G401 (cell line): ENCODE measurements around the gene SSR1. TPM values are rescaled to one million over a fixed set of nuclear protein-coding genes. Genes with fewer than 3 reads are reported as not detected.

ENCODE experiments used
- DNase-seq: peaks from one replicate; pipeline ENCODE4 v3.0.0-alpha.2; 2015; ENCODE audit warnings: low spot score
- in situ Hi-C: cut with HindIII; loops from 2 replicates; pipeline ENCODE4 v1.10.0; 2016; ENCODE audit warnings: low sequenced_read_pairs, mixed read lengths
- total RNA-seq: library from RNA; depleted of rRNA; stranded (reverse); fragments of >200 nt; shearing (Covaris generic); gene quantifications from 2 replicates; pipeline ENCODE4 v1.2.3, GENCODE V29; 2014

SSR1 gene
- total RNA-seq, 1 experiment from 2014 or later: 173 TPM

DNA sequence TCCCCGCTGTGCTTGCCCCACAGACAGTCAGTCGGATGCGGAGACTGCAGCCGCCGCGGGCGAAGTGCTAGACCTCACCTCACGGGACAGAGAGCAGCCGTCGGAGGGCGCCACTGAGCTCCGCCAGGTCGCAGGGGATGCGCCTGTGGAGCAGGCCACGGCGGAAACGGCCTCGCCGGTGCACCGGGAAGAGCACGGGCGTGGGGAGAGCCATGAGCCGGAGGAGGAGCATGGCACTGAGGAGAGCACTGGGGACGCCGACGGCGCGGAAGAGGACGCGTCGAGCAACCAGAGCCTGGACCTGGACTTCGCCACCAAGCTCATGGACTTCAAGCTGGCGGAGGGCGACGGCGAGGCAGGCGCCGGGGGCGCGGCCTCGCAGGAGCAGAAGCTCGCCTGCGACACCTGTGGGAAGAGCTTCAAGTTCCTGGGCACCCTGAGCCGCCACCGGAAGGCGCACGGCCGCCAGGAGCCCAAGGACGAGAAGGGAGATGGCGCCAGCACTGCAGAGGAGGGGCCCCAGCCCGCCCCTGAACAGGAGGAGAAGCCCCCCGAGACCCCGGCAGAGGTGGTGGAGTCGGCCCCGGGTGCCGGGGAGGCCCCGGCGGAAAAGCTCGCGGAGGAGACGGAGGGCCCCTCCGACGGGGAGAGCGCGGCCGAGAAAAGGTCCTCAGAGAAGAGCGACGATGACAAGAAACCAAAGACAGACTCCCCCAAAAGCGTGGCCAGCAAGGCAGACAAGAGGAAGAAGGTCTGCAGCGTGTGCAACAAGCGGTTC, 66.4 kb downstream of the SSR1 start:
- in situ Hi-C loops: no loop called here
- DNase-seq: no peak

- no peak for DNase-seq
- in situ Hi-C loops: no loop called here
These were observed 67.2 kb downstream of the SSR1 start for GRCh38 chr6:7245668-7246393.

GRCh38 chr6:7243179-7243981, 69.6 kb downstream of the SSR1 start:
- in situ Hi-C loops: no loop called here
- peak; percentile 64 for DNase-seq

DNA sequence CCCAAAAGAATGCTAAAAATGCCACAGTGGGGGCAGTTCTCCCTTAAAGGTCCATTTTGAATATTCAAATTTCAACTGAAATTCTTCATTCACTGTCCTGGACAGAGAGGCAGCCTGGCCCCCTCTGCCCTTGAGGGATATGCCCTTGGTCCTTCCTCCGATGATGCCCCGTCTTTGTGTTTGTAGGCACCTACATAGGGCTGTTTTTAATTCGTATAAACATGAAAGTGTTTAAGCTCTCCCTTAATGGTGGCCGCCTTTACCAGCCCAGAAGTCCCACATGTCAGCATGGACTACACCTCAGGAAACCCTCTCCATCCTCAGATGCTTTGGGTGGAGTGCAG, 70.2 kb downstream of the SSR1 start:
- no peak for DNase-seq
- in situ Hi-C loops: no loop called here

DNA sequence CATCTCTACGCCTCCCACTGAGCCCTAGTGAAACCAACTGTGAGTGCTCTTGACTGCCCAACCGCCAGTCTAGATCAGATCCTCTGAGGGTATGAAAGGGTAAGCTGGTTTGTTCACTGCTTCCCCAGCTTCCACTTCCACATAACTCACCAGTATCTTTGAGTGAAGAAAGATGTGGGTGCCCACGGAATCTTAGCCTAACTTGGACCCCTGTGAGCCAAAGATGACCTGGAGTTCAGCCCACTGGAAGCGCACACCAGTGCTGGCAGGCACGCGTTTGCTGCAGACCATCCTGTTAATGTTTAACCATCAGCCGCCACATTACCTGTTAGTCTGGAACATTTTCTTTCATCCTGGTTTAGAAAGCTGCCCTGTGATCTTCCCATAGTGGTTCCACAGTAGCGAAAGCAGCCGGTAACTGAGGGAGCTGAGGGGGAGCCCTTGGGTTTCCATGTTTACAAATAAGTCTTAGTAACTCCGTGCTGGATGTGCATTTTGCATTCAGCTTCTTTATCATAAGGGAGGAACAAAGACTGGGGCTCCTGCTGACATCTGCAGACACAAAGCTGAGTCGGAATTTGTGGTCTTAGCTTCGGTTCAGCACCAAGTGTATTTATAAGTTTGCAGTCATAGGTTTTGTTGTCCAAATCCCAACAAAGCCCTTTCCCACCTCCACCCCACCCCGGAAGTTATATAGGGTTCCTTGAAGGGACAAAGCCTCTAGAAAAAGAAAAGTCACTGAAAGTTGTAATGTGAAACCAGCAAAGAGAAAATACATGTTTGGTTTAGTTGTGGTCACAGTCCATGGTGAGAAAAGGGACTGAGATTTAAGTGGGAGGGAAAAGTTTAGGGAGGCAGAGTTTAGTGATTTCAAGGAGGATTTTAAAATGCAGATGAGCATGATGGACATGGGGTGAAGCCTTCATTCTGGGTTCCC, 71.0 kb downstream of the SSR1 start:
- no peak for DNase-seq
- in situ Hi-C loops: no loop called here

- no peak for DNase-seq
- in situ Hi-C loops: no loop called here
These were observed 71.8 kb downstream of the SSR1 start for GRCh38 chr6:7241160-7241559.

DNA sequence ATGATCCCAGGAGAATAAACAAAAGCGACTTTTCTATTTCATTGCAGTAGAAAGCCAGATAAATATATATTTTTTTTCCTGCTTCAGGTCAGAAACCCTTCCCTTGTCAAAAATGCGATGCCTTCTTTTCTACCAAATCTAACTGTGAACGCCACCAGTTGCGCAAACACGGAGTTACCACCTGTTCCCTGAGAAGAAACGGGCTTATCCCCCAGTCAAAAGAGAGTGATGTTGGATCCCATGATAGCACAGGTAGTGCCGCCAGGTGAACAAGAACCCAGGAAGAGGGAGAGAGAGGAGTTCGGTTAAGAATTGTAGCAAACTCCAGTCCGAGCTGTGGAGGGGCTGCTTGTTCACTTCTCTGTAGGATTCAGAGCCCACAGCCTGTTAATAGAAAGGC, 72.6 kb downstream of the SSR1 start:
- no peak for DNase-seq
- in situ Hi-C loops: no loop called here

- in situ Hi-C loops: no loop called here
These were observed 73.4 kb downstream of the SSR1 start for GRCh38 chr6:7239590-7239948.

DNA sequence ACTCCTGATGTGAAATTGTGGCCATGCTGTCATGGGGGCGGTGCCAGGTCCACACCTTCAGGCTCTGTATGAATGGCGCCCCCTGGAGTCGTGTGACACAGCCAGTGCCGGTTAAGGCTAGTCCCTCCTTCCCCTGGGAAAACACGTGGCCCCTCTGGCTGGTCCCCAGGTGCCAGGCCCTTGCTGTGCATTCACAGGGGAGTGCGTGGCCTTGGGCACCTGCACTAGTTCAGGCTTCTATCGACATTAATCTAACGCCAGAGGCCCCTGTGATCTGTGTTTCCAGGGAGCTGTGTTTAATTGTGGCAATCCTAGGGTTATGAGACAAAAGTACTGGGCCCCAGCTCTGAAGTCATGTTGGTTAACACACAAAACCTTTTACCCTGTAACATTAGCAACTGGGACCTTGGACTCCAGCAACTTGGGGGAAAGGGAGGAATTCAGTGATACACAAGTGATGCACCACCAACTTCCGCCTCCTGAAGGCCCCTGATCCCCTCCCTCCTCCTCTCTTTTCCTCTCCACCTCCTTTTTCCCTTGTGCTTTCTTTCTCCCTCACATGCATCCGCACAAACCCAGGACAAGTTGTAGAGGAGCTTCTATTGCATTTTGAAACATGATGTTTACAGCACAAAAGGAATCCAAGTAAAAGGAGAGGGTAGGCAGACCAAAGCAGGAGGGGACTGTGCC, 74.0 kb downstream of the SSR1 start:
- in situ Hi-C loops: no loop called here

More at GRCh38 chr6:7239590-7239948, 73.4 kb downstream of the SSR1 start:
- DNase-seq: no peak

GRCh38 chr6:7238526-7238899, 74.5 kb downstream of the SSR1 start:
- no peak for DNase-seq
- in situ Hi-C loops: no loop called here

More for the DNA sequence above, 74.0 kb downstream of the SSR1 start:
- DNase-seq: peak; percentile 52

GRCh38 chr6:7237653-7238188, 75.3 kb downstream of the SSR1 start:
- in situ Hi-C loops: no loop called here
- no peak for DNase-seq

GRCh38 chr6:7236306-7237209, 76.4 kb downstream of the SSR1 start:
- no peak for DNase-seq
- in situ Hi-C loops: no loop called here

- in situ Hi-C loops: no loop called here
- DNase-seq: no peak
These were observed 77.2 kb downstream of the SSR1 start for GRCh38 chr6:7235712-7236305.

GRCh38 chr6:7234547-7234946, 78.5 kb downstream of the SSR1 start:
- no peak for DNase-seq
- in situ Hi-C loops: no loop called here

DNA sequence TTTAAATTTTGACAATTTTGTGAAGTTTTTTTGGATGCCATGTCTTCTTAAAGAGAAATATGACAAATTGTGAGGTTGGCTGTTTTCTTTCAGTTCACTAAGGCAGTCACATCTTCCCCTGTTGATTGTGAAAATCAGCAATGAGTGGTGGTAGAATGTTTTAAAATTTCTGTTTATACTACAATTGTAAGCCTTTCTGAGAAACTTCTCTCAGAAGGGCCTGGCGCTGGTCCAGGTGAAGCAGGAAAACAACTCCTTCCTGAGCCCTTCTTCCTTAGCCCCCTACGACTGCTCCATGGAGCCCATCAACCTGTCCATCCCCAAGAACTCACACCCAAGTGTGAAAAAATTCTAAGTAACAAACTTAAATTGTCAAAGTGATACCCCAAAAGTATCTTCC, 80.6 kb downstream of the SSR1 start:
- DNase-seq: no peak
- in situ Hi-C loops: no loop called here

DNA sequence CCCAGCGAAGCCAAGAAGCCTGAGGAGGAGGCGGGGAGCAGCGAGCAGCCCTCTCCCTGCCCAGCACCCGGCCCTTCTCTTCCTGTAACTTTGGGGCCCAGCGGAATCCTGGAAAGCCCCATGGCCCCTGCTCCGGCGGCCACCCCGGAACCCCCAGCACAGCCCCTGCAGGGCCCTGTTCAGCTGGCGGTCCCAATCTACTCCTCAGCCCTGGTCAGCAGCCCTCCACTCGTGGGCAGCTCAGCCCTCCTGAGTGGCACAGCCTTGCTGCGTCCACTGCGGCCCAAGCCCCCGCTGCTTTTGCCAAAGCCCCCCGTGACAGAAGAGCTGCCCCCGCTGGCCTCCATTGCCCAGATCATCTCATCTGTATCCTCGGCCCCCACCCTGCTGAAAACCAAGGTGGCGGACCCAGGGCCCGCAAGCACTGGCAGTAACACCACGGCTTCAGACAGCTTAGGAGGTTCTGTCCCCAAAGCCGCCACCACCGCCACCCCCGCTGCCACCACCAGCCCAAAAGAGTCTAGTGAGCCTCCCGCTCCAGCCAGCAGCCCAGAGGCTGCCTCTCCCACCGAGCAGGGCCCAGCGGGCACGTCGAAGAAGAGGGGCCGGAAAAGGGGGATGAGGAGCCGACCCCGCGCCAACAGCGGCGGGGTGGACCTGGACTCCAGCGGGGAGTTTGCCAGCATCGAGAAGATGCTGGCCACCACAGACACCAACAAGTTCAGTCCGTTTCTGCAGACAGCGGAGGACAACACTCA, 81.9 kb downstream of the SSR1 start:
- no peak for DNase-seq
- in situ Hi-C loops: no loop called here
